Adrenal gland (tissue), 12 donors: ENCODE data around the gene SLC20A1. TPM values are rescaled to one million over a fixed set of nuclear protein-coding genes. Genes with fewer than 3 reads are reported as not detected.
A peak's percentile ranks its signal among the peaks of the same experiment; 100 is the strongest.

Experiments
- DNase-seq, 7 donors: peaks; one replicate each; pipeline ENCODE4 v3.0.0-alpha.2; 2019 to 2020
- H3K27ac ChIP-seq, 5 donors: fragments of 200-600 bp; sonication (generic) in 4 of 5; 1 replicate in 3 of 5; 2 replicates in 2 of 5; pipeline versions ENCODE4 v1.5.1 to v1.8.0; 2016 to 2020; ENCODE audit warnings: mild to moderate bottlenecking in 1 of 5
- H3K27me3 ChIP-seq: fragments of 200-600 bp; 2 replicates; pipeline ENCODE4 v1.8.0; 2021
- H3K36me3 ChIP-seq, 2 donors: fragments of 200-600 bp; replicated peaks in 1 of 2; 1 replicate in 1 of 2; 2 replicates in 1 of 2; pipeline versions ENCODE4 v1.5.1 to v1.8.0; 2018 to 2022
- H3K4me1 ChIP-seq, 2 donors: fragments of 200-600 bp; replicated peaks in 1 of 2; 1 replicate in 1 of 2; 2 replicates in 1 of 2; pipeline versions ENCODE4 v1.5.1 to v1.8.0; 2018 to 2021
- H3K4me3 ChIP-seq, 4 donors: fragments of 200-600 bp; sonication (generic) in 3 of 4; one replicate each; pipeline ENCODE4 v1.5.1; 2016 to 2018
- H3K9me3 ChIP-seq, 3 donors: fragments of 200-600 bp; sonication (generic) in 1 of 3; replicated peaks in 1 of 3; 1 replicate in 2 of 3; 2 replicates in 1 of 3; pipeline versions ENCODE4 v1.5.1 to v1.8.0; 2016 to 2021
- POLR2A ChIP-seq, 2 donors: fragments of 450-650 bp; IDR thresholded peaks; one replicate each; pipeline ENCODE4 v1.6.1; 2017; ENCODE audit warnings: antibody characterized with exemption in 2 of 2, mild to moderate bottlenecking in 2 of 2, moderate library complexity in 1 of 2
- WGBS, 4 donors: extraction: QIAGEN DNeasy Blood & Tissue Kit in 2 of 4; methylation state at CpG; one replicate each; pipeline versions ENCODE4 v1.1.5 to v1.1.7; 2013 to 2017; 5-methylcytosine and 5-hydroxymethylcytosine counted together
- intact Hi-C, 2 donors: fragments of 100-400 bp; cut with DNase I; formaldehyde crosslinking; loops; one replicate each; pipeline versions ENCODE4 v1.14.1 to v1.15.0; 2022 to 2023
- polyA plus RNA-seq, 3 donors: library from polyadenylated mRNA; stranded (reverse); fragments of 200-250 nt in 2 of 3; fragments of 350-450 nt in 1 of 3; fragmentation: Illumina TruSeq in 1 of 3; extraction: RNeasy Lipid Tissue Mini Kit (QIAGEN cat#74804) in 1 of 3; gene quantifications; one replicate each; pipeline ENCODE4 v1.2.3, GENCODE V29; 2013 to 2014
- total RNA-seq, 9 donors: library from RNA; depleted of rRNA in 4 of 9; stranded (reverse); fragments of >200 nt in 4 of 9; fragments of 120-200 nt in 1 of 9; fragmentation: NEBNext Ultra II Directional in 1 of 9; extraction: Animal tissue kit (Norgen Biotek cat#: 25700) in 1 of 9; gene quantifications; one replicate each; pipeline versions ENCODE4 v1.1.0 to v1.2.4, GENCODE V29; 2013 to 2023
- TF ChIP-seq, protein P1 (sequence below), 6 experiments: fragments of 450-650 bp in 4 of 6; fragments of 200-600 bp in 2 of 6; sonication (generic) in 1 of 6; IDR thresholded peaks; 1 replicate in 5 of 6; 2 replicates in 1 of 6; pipeline versions ENCODE4 v1.5.1 to v1.8.0; 2016 to 2021; ENCODE audit warnings: antibody characterized with exemption in 6 of 6, mild to moderate bottlenecking in 2 of 6, moderate library complexity in 1 of 6
- donor health status: healthy with polysubstance abuse.
- donor health status: Bipolar disorder and iron deficiency.
- donor health status: DM: yes; HTN: yes; CAD: no.
- donor health status: DM: no; HTN: no; CAD: no.
- donor health status: DM: no; HTN: no; CAD: no.
- donor health status: DM: yes; HTN: yes; CAD: no.

The SLC20A1 gene
- total and polyA plus RNA-seq, 12 donors, result 6.9 to 28.1 (median 21.5) TPM

DNA sequence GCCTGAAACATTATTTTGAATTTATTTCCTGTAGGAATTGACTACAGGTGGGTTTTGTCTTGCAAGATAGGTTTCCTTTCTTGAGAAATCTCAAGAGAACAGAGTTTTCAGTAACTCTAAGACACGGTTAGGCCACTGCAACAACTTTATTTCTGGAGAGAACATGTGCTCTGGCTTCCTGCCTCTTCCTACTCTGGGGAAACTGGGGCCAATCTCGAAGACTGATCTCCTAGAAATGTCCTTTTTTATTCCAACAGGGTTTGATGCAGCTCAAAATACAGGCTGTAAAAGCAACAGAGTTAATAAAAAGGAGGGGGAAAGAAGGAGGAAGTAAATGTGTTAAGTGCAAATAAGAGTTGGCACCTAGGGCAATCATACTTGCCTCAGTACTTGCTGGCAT is 4.0 kb upstream of the SLC20A1 start:
- no peaks in the 10 kb centered on the region for H3K9me3 ChIP-seq
- TF ChIP-seq, protein P1, sequence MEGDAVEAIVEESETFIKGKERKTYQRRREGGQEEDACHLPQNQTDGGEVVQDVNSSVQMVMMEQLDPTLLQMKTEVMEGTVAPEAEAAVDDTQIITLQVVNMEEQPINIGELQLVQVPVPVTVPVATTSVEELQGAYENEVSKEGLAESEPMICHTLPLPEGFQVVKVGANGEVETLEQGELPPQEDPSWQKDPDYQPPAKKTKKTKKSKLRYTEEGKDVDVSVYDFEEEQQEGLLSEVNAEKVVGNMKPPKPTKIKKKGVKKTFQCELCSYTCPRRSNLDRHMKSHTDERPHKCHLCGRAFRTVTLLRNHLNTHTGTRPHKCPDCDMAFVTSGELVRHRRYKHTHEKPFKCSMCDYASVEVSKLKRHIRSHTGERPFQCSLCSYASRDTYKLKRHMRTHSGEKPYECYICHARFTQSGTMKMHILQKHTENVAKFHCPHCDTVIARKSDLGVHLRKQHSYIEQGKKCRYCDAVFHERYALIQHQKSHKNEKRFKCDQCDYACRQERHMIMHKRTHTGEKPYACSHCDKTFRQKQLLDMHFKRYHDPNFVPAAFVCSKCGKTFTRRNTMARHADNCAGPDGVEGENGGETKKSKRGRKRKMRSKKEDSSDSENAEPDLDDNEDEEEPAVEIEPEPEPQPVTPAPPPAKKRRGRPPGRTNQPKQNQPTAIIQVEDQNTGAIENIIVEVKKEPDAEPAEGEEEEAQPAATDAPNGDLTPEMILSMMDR (IDR thresholded peaks at IDR 0.05), result no peak
- TF ChIP-seq POLR2A (IDR thresholded peaks at IDR 0.05), result no peak
- H3K4me3 ChIP-seq, result no peak overlapping the region
- intact Hi-C loops, result no loop called here
- H3K36me3 ChIP-seq, result no peaks in the 10 kb centered on the region
- H3K27ac ChIP-seq, result no peak overlapping the region
- H3K4me1 ChIP-seq, result peaks cover 10 to 17% of the 10 kb centered on the region in 2 donors
- WGBS, 4 donors, result 29 to 52% (median 36%) methylated on average over 2 of the region's 2 CpGs
- no peaks in the 10 kb centered on the region for H3K27me3 ChIP-seq
- no peak for DNase-seq

DNA sequence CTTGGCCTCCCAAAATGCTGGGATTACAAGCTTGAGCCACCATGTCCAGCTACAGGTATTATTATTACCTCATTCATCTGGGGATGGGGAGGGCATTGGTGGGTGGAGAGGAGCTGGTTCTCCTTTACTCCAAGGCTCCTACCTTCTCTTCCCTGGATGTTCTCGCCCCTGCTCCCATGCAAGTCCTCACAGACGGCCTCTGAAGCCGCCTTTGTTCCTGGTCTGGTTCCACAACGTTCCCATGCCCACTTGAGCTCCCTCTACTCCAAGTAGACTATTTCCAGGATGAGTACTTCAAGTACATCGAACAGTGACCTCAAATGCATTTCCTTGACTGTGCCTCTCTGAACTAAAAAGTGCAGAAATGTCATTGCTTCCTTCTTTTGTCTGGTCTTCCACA is 3.2 kb upstream of the SLC20A1 start:
- DNase-seq, result peak in 1 of 7 donors; percentile 15
- Histone ChIP-seq H3K27ac (no peak overlapping the region), H3K27me3 (no peaks in the 10 kb centered on the region), H3K36me3 (no peaks in the 10 kb centered on the region), H3K4me1 (peaks cover 10 to 25% of the 10 kb centered on the region in 2 donors), H3K4me3 (no peak overlapping the region), H3K9me3 (no peaks in the 10 kb centered on the region)
- WGBS, 4 donors, result 89 to 93% (median 92%) methylated on average over 5 of the region's 5 CpGs
- intact Hi-C loops, result no loop called here
- TF ChIP-seq, protein P1 (IDR thresholded peaks at IDR 0.05), result no peak
- TF ChIP-seq POLR2A (IDR thresholded peaks at IDR 0.05), result no peak

DNA sequence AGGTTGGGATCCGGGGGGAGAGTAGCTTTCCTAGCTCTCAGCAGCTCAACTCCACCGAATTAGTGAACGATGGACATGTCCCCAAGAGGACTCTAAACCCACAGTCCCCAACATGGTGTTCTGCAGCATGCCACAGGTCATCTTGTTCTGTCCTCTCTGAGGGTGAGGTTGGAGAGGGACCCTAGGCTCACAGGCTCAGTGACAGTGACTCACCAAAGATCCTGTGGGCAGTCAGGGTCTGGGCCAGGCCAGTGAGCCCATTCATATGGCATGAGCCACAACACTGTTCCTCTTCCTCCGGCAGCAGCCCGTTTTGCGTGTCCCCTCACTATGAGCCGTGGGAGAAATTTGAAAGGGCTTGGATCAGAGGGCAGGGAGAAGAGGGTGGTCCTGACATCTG is 2.8 kb upstream of the SLC20A1 start:
- Histone ChIP-seq H3K27ac (no peak overlapping the region), H3K4me1 (peaks cover 11 to 25% of the 10 kb centered on the region in 2 donors), H3K4me3 (no peak overlapping the region), H3K9me3 (no peaks in the 10 kb centered on the region), H3K36me3 (no peaks in the 10 kb centered on the region), H3K27me3 (no peaks in the 10 kb centered on the region)
- 94 to 96% (median 95%) methylated on average over 7 of the region's 7 CpGs for WGBS, 4 donors
- TF ChIP-seq POLR2A (IDR thresholded peaks at IDR 0.05), result no peak
- TF ChIP-seq, protein P1 (IDR thresholded peaks at IDR 0.05), result no peak
- DNase-seq, result peak in 1 of 7 donors; percentile 22
- intact Hi-C loops, result no loop called here

DNA sequence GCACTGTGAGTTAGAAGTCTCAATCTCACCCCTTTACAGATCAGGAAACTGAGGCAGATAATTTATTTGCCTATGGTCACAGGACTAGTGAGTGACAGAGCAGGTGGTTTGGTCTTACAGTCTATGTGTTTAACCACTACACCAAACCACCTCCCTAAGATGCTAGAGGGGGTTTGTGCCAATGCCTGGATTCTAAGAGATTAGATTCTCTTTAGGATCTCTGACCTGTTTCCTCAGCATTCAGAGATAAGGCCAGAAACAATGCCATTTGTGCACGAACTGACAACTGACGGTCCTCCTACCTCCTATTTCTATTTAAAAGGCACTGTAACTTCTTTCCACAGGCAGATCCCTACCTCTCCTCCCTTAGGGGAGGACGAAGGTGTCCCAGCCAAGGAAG is 2.3 kb upstream of the SLC20A1 start:
- peaks cover 0 to 2% of the 10 kb centered on the region in 2 donors for H3K36me3 ChIP-seq
- DNase-seq, result peak in 1 of 7 donors; percentile 16
- intact Hi-C loops, result no loop called here
- peak overlapping the region in 3 of 5 donors; percentile 30 to 98 (median 97) for H3K27ac ChIP-seq
- H3K9me3 ChIP-seq, result no peaks in the 10 kb centered on the region
- no peaks in the 10 kb centered on the region for H3K27me3 ChIP-seq
- TF ChIP-seq, protein P1 (IDR thresholded peaks at IDR 0.05), result no peak
- no peak for TF ChIP-seq POLR2A (IDR thresholded peaks at IDR 0.05)
- peaks cover 17 to 30% of the 10 kb centered on the region in 2 donors for H3K4me1 ChIP-seq
- WGBS, 4 donors, result 77 to 87% (median 82%) methylated on average over 3 of the region's 3 CpGs
- H3K4me3 ChIP-seq, result no peak overlapping the region
